Retinal pigment epithelial cell (primary cell): ENCODE data around the gene ALK.

Experiments used
- DNase-seq: peaks from one replicate; pipeline ENCODE4 v3.0.0-alpha.2; 2010; ENCODE audit warnings: low read depth
- H3K4me3 ChIP-seq: 2 replicates; pipeline ENCODE4 v1.5.1; 2011; ENCODE audit warnings: mild to moderate bottlenecking, low read length, control low read depth, moderate library complexity
- TF ChIP-seq, protein P1 (sequence below): conservative IDR thresholded peaks from 2 replicates; pipeline ENCODE4 v1.5.1; 2011; ENCODE audit warnings: low read depth, low read length, control low read depth, inconsistent platforms

Gene ALK

DNA sequence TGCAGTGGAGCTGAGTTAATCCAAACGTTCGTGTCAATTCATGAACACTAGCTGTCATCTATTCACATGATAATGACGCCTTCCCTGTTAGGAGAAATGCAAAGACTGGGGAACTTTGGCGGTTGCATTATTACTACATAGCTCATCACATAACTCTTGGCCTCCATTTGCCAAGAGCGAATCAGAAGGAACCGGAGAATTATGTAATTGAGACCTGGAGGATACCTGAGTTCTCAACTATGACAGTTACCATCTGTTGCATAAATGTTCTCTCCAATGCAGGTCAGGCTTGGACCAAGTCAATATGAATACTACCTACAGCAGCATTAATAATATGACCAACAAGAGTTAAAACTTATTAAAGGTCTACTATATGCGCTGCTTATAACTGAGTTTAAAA, 531.7 kb downstream of the ALK start:
- TF ChIP-seq, protein P1, sequence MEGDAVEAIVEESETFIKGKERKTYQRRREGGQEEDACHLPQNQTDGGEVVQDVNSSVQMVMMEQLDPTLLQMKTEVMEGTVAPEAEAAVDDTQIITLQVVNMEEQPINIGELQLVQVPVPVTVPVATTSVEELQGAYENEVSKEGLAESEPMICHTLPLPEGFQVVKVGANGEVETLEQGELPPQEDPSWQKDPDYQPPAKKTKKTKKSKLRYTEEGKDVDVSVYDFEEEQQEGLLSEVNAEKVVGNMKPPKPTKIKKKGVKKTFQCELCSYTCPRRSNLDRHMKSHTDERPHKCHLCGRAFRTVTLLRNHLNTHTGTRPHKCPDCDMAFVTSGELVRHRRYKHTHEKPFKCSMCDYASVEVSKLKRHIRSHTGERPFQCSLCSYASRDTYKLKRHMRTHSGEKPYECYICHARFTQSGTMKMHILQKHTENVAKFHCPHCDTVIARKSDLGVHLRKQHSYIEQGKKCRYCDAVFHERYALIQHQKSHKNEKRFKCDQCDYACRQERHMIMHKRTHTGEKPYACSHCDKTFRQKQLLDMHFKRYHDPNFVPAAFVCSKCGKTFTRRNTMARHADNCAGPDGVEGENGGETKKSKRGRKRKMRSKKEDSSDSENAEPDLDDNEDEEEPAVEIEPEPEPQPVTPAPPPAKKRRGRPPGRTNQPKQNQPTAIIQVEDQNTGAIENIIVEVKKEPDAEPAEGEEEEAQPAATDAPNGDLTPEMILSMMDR, result no peak
- DNase-seq, result no peak
- H3K4me3 ChIP-seq, result no peak overlapping the region

GRCh38 chr2:29388071-29388470, 533.3 kb downstream of the ALK start:
- H3K4me3 ChIP-seq, result no peak overlapping the region
- TF ChIP-seq, protein P1, result no peak
- DNase-seq, result no peak

DNA sequence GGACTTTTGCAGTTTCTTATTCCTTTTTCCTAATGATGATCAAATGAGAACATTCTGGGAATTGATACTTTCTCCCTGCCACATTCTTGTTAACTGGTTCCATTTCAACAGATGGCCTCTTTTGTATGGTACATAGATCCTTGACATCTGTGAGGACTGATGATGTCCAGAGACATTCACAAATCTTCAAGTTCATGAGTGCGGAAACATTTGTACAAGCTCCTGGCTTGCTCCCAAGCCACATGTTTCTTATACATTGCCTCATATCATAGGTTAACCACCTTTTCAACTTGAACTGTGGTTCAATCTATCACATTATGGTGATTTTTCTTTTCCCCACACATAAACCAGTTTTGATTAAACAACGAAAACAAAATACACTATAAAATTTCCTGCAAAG, 538.9 kb downstream of the ALK start:
- TF ChIP-seq, protein P1, result no peak
- H3K4me3 ChIP-seq, result no peak overlapping the region
- DNase-seq, result no peak

- H3K4me3 ChIP-seq, result no peak overlapping the region
- no peak for DNase-seq
- TF ChIP-seq, protein P1, result no peak
Observed at GRCh38 chr2:29377788-29378187, 543.6 kb downstream of the ALK start.

GRCh38 chr2:29376541-29376940, 544.8 kb downstream of the ALK start:
- TF ChIP-seq, protein P1, result no peak
- DNase-seq, result no peak
- H3K4me3 ChIP-seq, result no peak overlapping the region

GRCh38 chr2:29375843-29376242, 545.5 kb downstream of the ALK start:
- TF ChIP-seq, protein P1, result no peak
- no peak for DNase-seq
- no peak overlapping the region for H3K4me3 ChIP-seq

DNA sequence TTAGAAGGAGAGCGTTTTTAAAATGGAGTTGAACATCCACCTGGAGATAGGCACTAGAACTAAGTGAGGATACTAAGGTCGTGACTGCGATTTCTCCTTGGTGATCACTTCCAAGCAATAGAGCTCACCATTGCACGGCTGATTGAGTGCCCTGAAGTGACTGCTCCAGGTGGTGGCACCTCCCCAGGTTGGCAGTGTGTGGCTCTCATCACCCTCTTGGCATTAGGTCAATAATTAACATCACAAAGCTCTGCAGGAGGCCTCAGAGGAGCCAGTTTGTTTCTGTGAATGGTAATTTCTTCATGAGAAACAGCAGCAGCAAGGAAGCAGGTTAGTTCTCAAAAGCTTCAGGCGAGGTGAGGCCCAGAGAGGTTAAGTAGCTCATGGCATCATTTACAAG, 546.6 kb downstream of the ALK start:
- TF ChIP-seq, protein P1, result no peak
- no peak overlapping the region for H3K4me3 ChIP-seq
- no peak for DNase-seq
